ENCODE results near the gene GJA9.
"Not testable (repeated sequence)": the region's sequence is repeated elsewhere in the genome, so short reads cannot be mapped to it uniquely, and the experiment has no call there.

GJA9 gene

GRCh38 chr1:38881487-38881886 is at the start of gene GJA9:
GJA9 (minus strand) TSS chr1:38881587; CDS start chr1:38876098, 5,489 bp downstream.
- no peak for DNase-seq

DNA sequence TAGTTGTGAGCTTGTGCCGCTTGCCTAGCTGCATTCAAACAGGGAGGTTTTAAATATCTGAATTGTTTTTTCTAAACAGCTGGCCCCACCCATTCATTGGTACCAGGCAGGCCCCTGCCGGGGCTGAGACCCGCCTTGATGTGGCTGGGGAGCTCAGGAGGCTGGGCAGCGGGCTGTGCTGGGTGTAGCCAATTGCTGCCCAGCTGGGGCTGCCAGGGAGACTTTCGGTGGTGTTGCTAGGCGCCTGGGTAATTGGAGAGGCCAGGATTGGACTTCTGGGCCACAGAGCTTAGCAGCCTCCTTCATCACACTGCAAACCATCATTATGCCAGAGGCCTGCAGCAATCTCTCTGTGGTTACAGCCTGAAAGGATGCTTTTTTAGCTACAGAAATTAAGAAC is 48.1 kb upstream of the GJA9 start:
- DNase-seq = no peak

DNA sequence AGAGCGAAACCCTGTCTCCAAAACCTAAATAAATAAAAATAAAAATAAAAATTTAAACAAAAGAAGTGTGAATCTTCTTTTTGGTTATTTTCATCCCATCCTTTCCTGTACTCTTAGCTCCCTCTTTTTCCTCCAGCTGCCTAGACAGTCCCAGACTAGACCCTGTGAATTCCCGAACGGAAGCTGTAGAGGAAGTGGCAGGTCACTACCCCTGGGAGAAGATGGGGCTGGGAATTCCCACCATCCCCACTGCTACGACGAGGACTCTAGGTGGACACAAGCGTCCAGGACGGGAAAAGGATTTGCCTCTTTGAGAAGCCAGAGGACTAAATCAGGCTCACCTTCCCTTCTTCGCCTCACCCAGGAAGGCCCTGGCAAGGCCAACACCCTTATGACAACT is 47.7 kb upstream of the GJA9 start:
- DNase-seq = no peak

GRCh38 chr1:38926091-38926490 is 44.7 kb upstream of the GJA9 start:
- no peak for DNase-seq

- DNase-seq = no peak
Observed at GRCh38 chr1:38925391-38925790, 44.0 kb upstream of the GJA9 start.

DNA sequence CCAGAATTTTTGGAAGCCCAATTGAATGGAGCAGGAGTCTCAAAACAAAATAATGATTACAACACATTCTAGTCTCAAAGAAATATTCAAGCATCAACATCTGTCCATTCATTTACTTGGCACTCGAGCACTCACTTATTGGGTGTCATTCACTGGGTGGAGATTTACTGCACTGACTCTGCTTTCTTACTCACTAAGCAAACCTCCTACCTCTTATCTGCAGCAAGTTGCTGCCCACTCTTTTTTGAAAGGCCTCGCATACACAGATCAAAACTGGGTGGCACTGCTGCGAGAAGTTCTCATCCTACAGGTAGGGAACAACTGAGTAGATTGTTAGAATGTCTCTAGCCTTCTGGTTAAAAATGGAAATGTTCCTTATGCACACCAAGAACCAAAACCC is 42.2 kb upstream of the GJA9 start:
- DNase-seq = no peak

GRCh38 chr1:38919130-38919529 is 37.7 kb upstream of the GJA9 start:
- DNase-seq = no peak

DNA sequence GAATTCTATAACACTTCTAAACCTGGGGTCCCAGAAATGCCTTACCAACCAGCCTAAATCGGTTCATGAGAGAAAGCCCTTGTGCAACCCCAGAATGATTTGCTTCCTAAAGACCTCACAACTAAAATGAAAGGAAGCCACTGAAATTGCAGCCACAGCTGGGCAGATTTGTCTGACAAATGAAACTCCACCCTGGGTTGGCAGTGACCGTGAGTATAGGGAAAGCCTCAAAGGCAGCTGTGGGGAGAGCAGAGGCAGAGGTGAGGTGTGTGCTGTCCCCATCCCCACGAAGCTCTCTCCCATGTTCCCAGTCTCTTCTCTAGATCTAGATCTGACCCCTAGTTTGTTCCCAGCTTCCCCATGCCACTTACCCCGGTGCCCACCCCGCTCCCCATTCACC is 37.2 kb upstream of the GJA9 start:
- no peak for DNase-seq

DNA sequence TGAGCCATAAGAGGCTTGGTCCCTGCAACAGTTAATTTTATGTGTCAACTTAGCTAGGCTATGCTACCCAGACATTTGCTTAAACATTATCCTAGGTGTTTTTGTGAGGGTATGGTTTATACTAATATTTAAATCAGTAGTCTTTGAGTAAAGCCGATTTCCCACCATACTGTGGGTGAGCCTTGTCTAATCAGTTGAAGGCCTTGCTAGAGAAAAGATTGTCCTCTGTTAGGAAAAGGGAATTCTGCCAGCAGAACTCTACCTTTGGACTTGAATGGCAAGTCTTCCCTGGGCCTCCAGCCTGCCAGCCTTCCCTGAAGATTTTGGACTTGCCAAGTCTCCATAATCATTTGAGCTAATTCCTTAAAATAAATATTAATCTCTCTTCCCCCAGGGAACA is 36.4 kb upstream of the GJA9 start:
- no peak for DNase-seq

- DNase-seq = no peak
Observed at GRCh38 chr1:38917337-38917736, 36.0 kb upstream of the GJA9 start.

- DNase-seq = no peak
Observed at GRCh38 chr1:38915352-38915948, 34.1 kb upstream of the GJA9 start.

DNA sequence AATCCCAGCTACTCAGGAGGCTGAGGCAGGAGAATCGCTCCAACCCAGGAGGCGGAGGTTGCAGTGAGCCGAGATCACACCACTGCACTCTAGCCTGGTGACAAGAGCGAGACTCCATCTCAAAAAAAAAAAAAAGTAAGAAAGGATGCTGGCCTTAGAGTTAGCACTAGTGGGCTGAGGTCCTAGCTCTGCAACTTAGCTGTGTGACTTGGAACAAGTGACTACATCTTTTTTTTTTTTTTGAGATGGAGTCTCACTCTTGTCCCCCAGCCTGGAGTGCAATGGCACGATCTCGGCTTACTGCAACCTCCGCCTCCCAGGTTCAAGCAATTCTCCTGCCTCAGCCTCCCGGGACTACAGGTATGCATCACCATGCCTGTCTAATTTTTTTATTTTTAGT is 33.5 kb upstream of the GJA9 start:
- DNase-seq = not testable (repeated sequence)

GRCh38 chr1:38908821-38909220 is 27.4 kb upstream of the GJA9 start:
- DNase-seq = no peak

- DNase-seq = no peak
Observed at GRCh38 chr1:38905985-38906384, 24.6 kb upstream of the GJA9 start.

GRCh38 chr1:38899560-38899959 is 18.2 kb upstream of the GJA9 start:
- DNase-seq = no peak

DNA sequence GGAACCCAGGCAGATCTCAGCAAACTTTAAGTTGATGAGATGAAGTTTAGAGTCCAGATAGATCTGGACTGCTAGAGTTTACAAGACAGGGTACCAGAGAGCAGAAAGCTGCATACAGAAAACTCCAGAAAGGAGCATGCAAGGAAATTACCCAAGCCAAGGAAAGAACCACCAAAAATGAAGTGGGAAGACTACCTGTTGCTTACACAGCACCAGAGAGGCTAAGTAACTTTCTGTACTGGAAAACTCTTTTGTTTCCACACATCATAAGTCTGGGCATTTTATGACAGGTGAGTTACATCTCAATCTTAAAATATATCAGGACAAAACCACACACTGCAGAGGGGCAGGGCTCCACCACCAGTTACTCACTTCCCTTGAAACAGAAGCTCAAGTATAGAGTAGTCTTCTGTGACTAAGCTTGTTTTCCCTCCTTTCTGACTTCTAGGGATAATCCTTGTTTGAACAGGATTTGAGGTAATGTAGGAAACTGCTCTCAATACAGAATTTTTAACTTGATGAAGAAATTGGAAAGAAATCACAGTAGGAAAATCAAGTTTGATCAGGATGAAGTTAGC is 17.4 kb upstream of the GJA9 start:
- no peak for DNase-seq

GRCh38 chr1:38896169-38896568 is 14.8 kb upstream of the GJA9 start:
- DNase-seq = no peak

DNA sequence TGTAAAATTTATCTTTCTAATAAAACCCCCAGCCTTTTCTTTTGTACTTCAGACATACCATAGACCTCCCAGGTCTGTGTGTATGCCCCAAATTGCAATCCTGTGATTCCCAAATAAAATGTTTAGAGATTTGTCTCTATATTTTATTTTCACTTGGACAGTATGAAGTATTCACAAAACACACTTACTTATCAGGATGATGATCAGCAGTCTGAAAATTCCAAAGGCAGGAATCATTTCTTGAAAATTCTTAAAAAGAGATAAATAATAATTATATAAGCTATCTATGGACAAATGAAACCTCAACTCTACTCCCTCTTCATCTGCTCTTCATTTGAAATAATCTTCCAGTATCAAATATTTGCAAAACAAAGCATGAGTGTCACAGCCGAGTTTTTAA is 11.6 kb upstream of the GJA9 start:
- DNase-seq = no peak

GRCh38 chr1:38891753-38892152 is 10.4 kb upstream of the GJA9 start:
- no peak for DNase-seq

- DNase-seq = no peak
Observed at GRCh38 chr1:38889589-38889988, 8.2 kb upstream of the GJA9 start.

- no peak for DNase-seq
Observed at GRCh38 chr1:38888423-38889333, 7.3 kb upstream of the GJA9 start.

GRCh38 chr1:38885092-38885491 is 3.7 kb upstream of the GJA9 start:
- DNase-seq = no peak

GRCh38 chr1:38875811-38876210 is 5.6 kb downstream of the GJA9 start:
- DNase-seq = no peak
